Cerebellar cortex (tissue), 1 donor: Measurements from ENCODE around the gene EHD2.
"Not testable (repeated sequence)": the region's sequence is repeated elsewhere in the genome, so short reads cannot be mapped to it uniquely, and the experiment has no call there.

ENCODE experiments used
- DNase-seq: peaks from one replicate; pipeline ENCODE4 v3.0.0-alpha.2; 2015; ENCODE audit warnings: low spot score

Gene EHD2

GRCh38 chr19:47750752-47751151, 37.5 kb downstream of the EHD2 start:
- no peak for DNase-seq

- no peak for DNase-seq
Observed at GRCh38 chr19:47752440-47753211, 39.4 kb downstream of the EHD2 start.

- DNase-seq = no peak
Observed at GRCh38 chr19:47754206-47755064, 41.2 kb downstream of the EHD2 start.

- DNase-seq = no peak
Observed at GRCh38 chr19:47755065-47755761, 42.0 kb downstream of the EHD2 start.

- DNase-seq = no peak
Observed at GRCh38 chr19:47755762-47756626, 42.8 kb downstream of the EHD2 start.

- DNase-seq = no peak
Observed at GRCh38 chr19:47756627-47756929, 43.4 kb downstream of the EHD2 start.

GRCh38 chr19:47756953-47757608, 43.9 kb downstream of the EHD2 start:
- DNase-seq = no peak

GRCh38 chr19:47757617-47758442, 44.6 kb downstream of the EHD2 start:
- DNase-seq = no peak

GRCh38 chr19:47758443-47758804, 45.2 kb downstream of the EHD2 start:
- DNase-seq = no peak

- no peak for DNase-seq
Observed at GRCh38 chr19:47760632-47760999, 47.4 kb downstream of the EHD2 start.

GRCh38 chr19:47761566-47761965, 48.3 kb downstream of the EHD2 start:
- DNase-seq = no peak

- DNase-seq = no peak
Observed at GRCh38 chr19:47762151-47762550, 48.9 kb downstream of the EHD2 start.

- DNase-seq = no peak
Observed at GRCh38 chr19:47762615-47763308, 49.5 kb downstream of the EHD2 start.

GRCh38 chr19:47764705-47765104, 51.5 kb downstream of the EHD2 start:
- DNase-seq = not testable (repeated sequence)

GRCh38 chr19:47765523-47766358, 52.5 kb downstream of the EHD2 start:
- peak; percentile 69 for DNase-seq

GRCh38 chr19:47766359-47766620, 53.1 kb downstream of the EHD2 start:
- DNase-seq = no peak

- DNase-seq = no peak
Observed at GRCh38 chr19:47766670-47767069, 53.4 kb downstream of the EHD2 start.

- no peak for DNase-seq
Observed at GRCh38 chr19:47767349-47767748, 54.1 kb downstream of the EHD2 start.

- no peak for DNase-seq
Observed at GRCh38 chr19:47768604-47769003, 55.4 kb downstream of the EHD2 start.
